ENCODE results near the gene PRR29.
"Not testable (repeated sequence)": the region's sequence is repeated elsewhere in the genome, so short reads cannot be mapped to it uniquely, and the experiment has no call there.

DNA sequence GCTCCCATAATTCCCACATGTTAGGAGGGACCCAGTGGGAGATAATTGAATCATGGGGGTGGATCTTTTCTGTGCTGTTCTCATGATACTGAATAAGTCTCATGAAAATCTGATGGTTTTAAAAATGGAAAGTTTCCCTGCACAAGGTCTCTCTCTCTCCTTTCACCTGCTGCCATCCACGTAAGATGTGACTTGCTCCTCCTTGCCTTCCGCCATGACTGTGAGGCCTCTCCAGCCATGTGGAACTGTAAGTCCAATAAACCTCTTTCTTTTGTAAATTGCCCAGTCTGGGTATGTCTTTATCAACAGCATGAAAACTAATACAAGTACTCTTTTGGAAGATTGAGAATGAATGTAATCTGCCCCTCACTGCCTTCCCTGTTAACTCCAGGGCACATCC lies 15.5 kb upstream of the PRR29 start:
- TF ChIP-seq, protein P1, sequence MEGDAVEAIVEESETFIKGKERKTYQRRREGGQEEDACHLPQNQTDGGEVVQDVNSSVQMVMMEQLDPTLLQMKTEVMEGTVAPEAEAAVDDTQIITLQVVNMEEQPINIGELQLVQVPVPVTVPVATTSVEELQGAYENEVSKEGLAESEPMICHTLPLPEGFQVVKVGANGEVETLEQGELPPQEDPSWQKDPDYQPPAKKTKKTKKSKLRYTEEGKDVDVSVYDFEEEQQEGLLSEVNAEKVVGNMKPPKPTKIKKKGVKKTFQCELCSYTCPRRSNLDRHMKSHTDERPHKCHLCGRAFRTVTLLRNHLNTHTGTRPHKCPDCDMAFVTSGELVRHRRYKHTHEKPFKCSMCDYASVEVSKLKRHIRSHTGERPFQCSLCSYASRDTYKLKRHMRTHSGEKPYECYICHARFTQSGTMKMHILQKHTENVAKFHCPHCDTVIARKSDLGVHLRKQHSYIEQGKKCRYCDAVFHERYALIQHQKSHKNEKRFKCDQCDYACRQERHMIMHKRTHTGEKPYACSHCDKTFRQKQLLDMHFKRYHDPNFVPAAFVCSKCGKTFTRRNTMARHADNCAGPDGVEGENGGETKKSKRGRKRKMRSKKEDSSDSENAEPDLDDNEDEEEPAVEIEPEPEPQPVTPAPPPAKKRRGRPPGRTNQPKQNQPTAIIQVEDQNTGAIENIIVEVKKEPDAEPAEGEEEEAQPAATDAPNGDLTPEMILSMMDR (conservative IDR thresholded peaks at IDR 0.05 in 1 of 2, IDR thresholded peaks at IDR 0.05 in 1 of 2; ENCODE audit: extremely low read depth in 1 of 2, insufficient read depth in 1 of 2, low read depth in 1 of 2, low read length in 2 of 2): not testable (repeated sequence)
- not testable (repeated sequence) for TF ChIP-seq EZH2 (IDR thresholded peaks at IDR 0.05; ENCODE audit: borderline replicate concordance, low read length)
